Peyer's patch (tissue), 4 donors: ENCODE measurements around the gene SKI. TPM values are rescaled to one million over a fixed set of nuclear protein-coding genes. Genes with fewer than 3 reads are reported as not detected.
A peak's percentile ranks its signal among the peaks of the same experiment; 100 is the strongest.

Experiments used
- DNase-seq, 3 donors: peaks; one replicate each; pipeline ENCODE4 v3.0.0-alpha.2; 2017 to 2019
- H3K27ac ChIP-seq, 4 donors: fragments of 200-600 bp; sonication (generic); one replicate each; pipeline ENCODE4 v1.5.1; 2016 to 2019
- H3K27me3 ChIP-seq, 2 donors: fragments of 200-600 bp; sonication (generic); one replicate each; pipeline ENCODE4 v1.5.1; 2019
- H3K36me3 ChIP-seq, 3 donors: fragments of 200-600 bp; sonication (generic); one replicate each; pipeline ENCODE4 v1.5.1; 2016 to 2019
- H3K4me1 ChIP-seq, 4 donors: fragments of 200-600 bp; sonication (generic); one replicate each; pipeline ENCODE4 v1.5.1; 2016 to 2019
- H3K4me3 ChIP-seq, 4 donors: fragments of 200-600 bp; sonication (generic); 1 replicate in 3 of 4; 2 replicates in 1 of 4; pipeline ENCODE4 v1.5.1; 2016 to 2019; ENCODE audit warnings: mild to moderate bottlenecking in 1 of 4
- H3K9me3 ChIP-seq, 4 donors: fragments of 200-600 bp; sonication (generic); one replicate each; pipeline ENCODE4 v1.5.1; 2016 to 2019; ENCODE audit warnings: mild to moderate bottlenecking in 1 of 4
- CTCF ChIP-seq, 6 experiments: fragments of 450-650 bp in 4 of 6; fragments of 200-600 bp in 2 of 6; sonication (generic) in 1 of 6; IDR thresholded peaks; one replicate each; pipeline ENCODE4 v1.5.1; 2017 to 2019; ENCODE audit warnings: antibody characterized with exemption in 6 of 6, mild to moderate bottlenecking in 3 of 6, moderate library complexity in 1 of 6
- POLR2A ChIP-seq, 2 donors: fragments of 450-650 bp; IDR thresholded peaks; one replicate each; pipeline ENCODE4 v1.5.1; 2017; ENCODE audit warnings: antibody characterized with exemption in 2 of 2, mild to moderate bottlenecking in 2 of 2, moderate library complexity in 2 of 2
- total RNA-seq, 4 donors: library from RNA; depleted of rRNA; stranded (reverse); fragments of >200 nt; gene quantifications; one replicate each; pipeline ENCODE4 v1.1.0, GENCODE V29; 2016

Gene SKI
- total RNA-seq, 4 donors from 2014 or later, result 20.1 to 41.5 (median 37.1) TPM

- Histone ChIP-seq H3K36me3 (no peaks in the 10 kb centered on the region), H3K4me3 (peak overlapping the region; percentile 59 to 81 (median 68)), H3K27me3 (no peaks in the 10 kb centered on the region), H3K4me1 (peaks cover 0 to 63% (median 16%) of the 10 kb centered on the region in 4 donors), H3K9me3 (no peaks in the 10 kb centered on the region), H3K27ac (peak overlapping the region; percentile 83 to 98 (median 89))
- peak; percentile 89 to 96 (median 95) for DNase-seq
- TF ChIP-seq POLR2A (IDR thresholded peaks at IDR 0.05), result peak in 1 of 2 donors; percentile 35
- peak; percentile 87 to 99 (median 94) for TF ChIP-seq CTCF (IDR thresholded peaks at IDR 0.05)
Observed at GRCh38 chr1:2194898-2195673, 33.0 kb upstream of the SKI start.

DNA sequence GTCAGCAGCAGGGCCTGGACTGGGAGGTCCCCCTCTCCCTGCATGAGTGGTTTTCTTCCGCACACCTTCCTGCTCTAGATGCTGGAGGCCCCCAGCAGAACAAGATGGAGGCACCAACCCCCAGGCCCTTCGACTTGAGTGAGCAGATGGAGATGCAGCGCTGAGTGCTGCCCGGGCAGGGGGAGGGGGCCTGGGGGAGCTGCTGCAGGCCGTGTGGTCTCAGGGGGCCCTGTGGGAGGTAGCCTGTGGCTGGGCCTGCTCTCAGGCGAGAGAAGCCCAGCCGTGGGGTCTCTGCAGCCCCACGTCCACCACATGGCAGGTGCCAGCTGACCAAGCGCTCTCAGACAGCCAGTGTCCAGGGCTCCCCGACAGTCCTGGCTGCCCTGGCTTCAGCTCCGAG, 32.3 kb upstream of the SKI start:
- Histone ChIP-seq H3K27ac (peak overlapping the region; percentile 83 to 98 (median 89)), H3K36me3 (no peaks in the 10 kb centered on the region), H3K4me3 (no peak overlapping the region), H3K9me3 (no peaks in the 10 kb centered on the region), H3K27me3 (no peaks in the 10 kb centered on the region), H3K4me1 (peaks cover 0 to 62% (median 13%) of the 10 kb centered on the region in 4 donors)
- DNase-seq, result no peak
- TF ChIP-seq CTCF (IDR thresholded peaks at IDR 0.05), result no peak
- no peak for TF ChIP-seq POLR2A (IDR thresholded peaks at IDR 0.05)

DNA sequence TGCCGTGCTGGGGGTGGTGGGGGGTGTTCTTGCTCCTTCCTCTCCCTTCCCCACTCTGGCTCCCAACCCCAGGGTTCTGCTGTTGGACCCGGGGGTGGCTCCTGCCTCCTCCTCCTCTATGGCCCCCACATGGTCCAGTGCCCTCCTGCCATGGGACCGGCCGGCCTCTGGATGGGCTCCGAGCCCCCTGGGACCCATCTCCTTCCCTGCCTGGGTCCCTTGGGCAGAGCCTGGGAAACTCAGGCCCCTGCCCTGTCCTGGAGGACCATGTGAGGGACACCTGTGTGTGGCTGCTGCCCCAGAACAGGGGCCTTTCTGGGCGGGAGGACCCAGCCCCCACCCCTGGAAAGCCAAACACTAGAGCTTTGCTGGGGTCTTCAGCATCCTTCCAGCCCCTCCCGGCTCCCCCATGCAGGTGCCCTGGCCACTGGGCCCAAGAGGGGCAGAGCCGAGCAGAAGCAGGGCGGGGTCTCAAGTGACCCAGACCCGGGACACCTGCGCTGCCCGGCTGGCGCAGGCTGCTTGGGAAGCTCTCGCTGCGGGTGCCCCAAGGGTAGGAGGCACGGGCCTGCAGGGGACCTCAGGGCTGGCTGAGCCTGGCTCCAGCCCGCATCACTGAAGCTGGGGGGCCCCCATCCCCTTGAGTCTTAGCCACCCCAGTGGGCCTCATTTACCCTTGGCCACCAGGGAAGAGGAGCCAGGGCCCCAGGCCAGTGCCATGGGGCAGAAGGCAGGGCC, 31.0 kb upstream of the SKI start:
- H3K4me3 ChIP-seq, result no peak overlapping the region
- no peak overlapping the region for H3K27ac ChIP-seq
- no peaks in the 10 kb centered on the region for H3K9me3 ChIP-seq
- peaks cover 0 to 51% (median 13%) of the 10 kb centered on the region in 4 donors for H3K4me1 ChIP-seq
- no peaks in the 10 kb centered on the region for H3K27me3 ChIP-seq
- no peak for DNase-seq
- TF ChIP-seq POLR2A (IDR thresholded peaks at IDR 0.05), result no peak
- TF ChIP-seq CTCF (IDR thresholded peaks at IDR 0.05), result no peak
- H3K36me3 ChIP-seq, result no peaks in the 10 kb centered on the region

- Histone ChIP-seq H3K9me3 (no peaks in the 10 kb centered on the region), H3K36me3 (no peaks in the 10 kb centered on the region), H3K4me3 (no peak overlapping the region), H3K27ac (peak overlapping the region in 1 of 4 donors; percentile 91), H3K4me1 (peaks cover 0 to 47% (median 13%) of the 10 kb centered on the region in 4 donors), H3K27me3 (no peaks in the 10 kb centered on the region)
- no peak for DNase-seq
- TF ChIP-seq POLR2A (IDR thresholded peaks at IDR 0.05) (no peak), CTCF (IDR thresholded peaks at IDR 0.05) (no peak)
Observed at GRCh38 chr1:2197707-2198165, 30.4 kb upstream of the SKI start.

GRCh38 chr1:2198571-2198970, 29.5 kb upstream of the SKI start:
- no peaks in the 10 kb centered on the region for H3K36me3 ChIP-seq
- no peak overlapping the region for H3K4me3 ChIP-seq
- DNase-seq, result peak in 1 of 3 donors; percentile 73
- no peaks in the 10 kb centered on the region for H3K27me3 ChIP-seq
- peaks cover 0 to 38% (median 13%) of the 10 kb centered on the region in 4 donors for H3K4me1 ChIP-seq
- TF ChIP-seq POLR2A (IDR thresholded peaks at IDR 0.05), result no peak
- no peak for TF ChIP-seq CTCF (IDR thresholded peaks at IDR 0.05)
- H3K9me3 ChIP-seq, result no peaks in the 10 kb centered on the region
- peak overlapping the region; percentile 58 to 91 (median 80) for H3K27ac ChIP-seq
